Hepatocyte (in vitro differentiated cells): Measurements from ENCODE around the gene KRTAP10-3.

Source experiments
- CTCF ChIP-seq: fragments of 200-600 bp; sonication (generic); IDR thresholded peaks from 2 replicates; pipeline ENCODE4 v1.5.1; 2016; ENCODE audit warnings: antibody characterized with exemption, mild to moderate bottlenecking; ENCODE audit not compliant: poor library complexity
- EZH2phosphoT487 ChIP-seq: fragments of 200-600 bp; sonication (generic); IDR thresholded peaks from one replicate; pipeline ENCODE4 v1.6.1; 2018; ENCODE audit warnings: antibody characterized with exemption, mild to moderate bottlenecking, low read depth, moderate library complexity; ENCODE audit not compliant: unreplicated experiment, severe bottlenecking

DNA sequence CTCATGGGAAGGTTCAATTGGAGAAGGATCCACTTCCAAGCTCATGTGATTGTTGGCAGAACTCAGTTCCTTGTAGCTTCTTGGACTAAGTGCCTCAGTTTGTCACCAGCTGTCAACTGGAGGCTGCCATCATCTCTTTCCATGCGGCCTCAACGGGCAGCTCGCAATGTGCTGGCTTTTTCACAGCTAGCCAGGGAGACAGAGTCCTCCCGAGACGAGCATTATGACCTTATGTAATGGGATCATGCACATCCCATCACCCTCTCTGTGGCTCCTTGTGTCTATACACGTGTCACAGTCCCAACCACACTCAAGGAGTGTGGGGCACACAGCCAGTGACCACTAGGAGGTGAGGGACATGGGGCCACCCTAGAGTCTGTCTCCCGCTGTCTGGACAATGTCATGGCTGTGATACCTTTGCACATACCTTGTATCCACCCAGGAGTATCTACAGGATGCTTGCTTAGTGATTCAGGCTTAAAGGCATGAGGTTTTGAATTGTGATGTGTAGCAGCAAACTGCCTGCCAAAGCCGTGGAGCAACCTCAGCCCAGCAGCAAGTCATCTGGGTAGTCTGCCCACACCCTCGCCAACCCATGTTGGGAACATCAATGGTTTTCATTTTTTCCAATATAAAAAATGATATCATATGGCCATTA, 37.6 kb upstream of the KRTAP10-3 start:
- TF ChIP-seq CTCF: no peak
- TF ChIP-seq EZH2phosphoT487: no peak
